ENCODE data around the gene SMYD2.
A peak's percentile ranks its signal among the peaks of the same experiment; 100 is the strongest.

The SMYD2 gene

GRCh38 chr1:214329470-214330220 is 48.7 kb downstream of the SMYD2 start:
- intact Hi-C loops (cut with DNase I; ENCODE audit: low total_unique reads): loop anchor here (5.0 kb wide), 3 partner anchors 67 to 258 kb away; no protein-coding TSS in a partner anchor
- no peak for TF ChIP-seq CTCF (IDR thresholded peaks at IDR 0.05)
- Histone ChIP-seq H3K4me1 (peaks cover 0 to 6% (median 2%) of the 10 kb centered on the region in 4 donors), H3K36me3 (peaks cover 0 to 31% (median 15%) of the 10 kb centered on the region in 3 donors), H3K27me3 (no peaks in the 10 kb centered on the region), H3K4me3 (no peak overlapping the region), H3K9me3 (no peaks in the 10 kb centered on the region), H3K27ac (no peak overlapping the region)
- no peak for DNase-seq

GRCh38 chr1:214330222-214330621 is 49.3 kb downstream of the SMYD2 start:
- intact Hi-C loops (cut with DNase I; ENCODE audit: low total_unique reads): loop anchor here (5.0 kb wide), 1 partner anchor 257 kb away; no protein-coding TSS in a partner anchor
- H3K36me3 ChIP-seq: peaks cover 0 to 29% (median 15%) of the 10 kb centered on the region in 3 donors

GRCh38 chr1:214330715-214331114 is 49.8 kb downstream of the SMYD2 start:
- H3K4me3 ChIP-seq: no peak overlapping the region
- peaks cover 0 to 30% (median 15%) of the 10 kb centered on the region in 3 donors for H3K36me3 ChIP-seq
- H3K4me1 ChIP-seq: peaks cover 0 to 6% (median 2%) of the 10 kb centered on the region in 4 donors
- H3K27ac ChIP-seq: no peak overlapping the region
- no peak for TF ChIP-seq CTCF (IDR thresholded peaks at IDR 0.05)
- intact Hi-C loops (cut with DNase I; ENCODE audit: low total_unique reads): loop anchor here (5.0 kb wide), 1 partner anchor 257 kb away; no protein-coding TSS in a partner anchor
- H3K9me3 ChIP-seq: no peaks in the 10 kb centered on the region
- no peak for DNase-seq
- H3K27me3 ChIP-seq: no peaks in the 10 kb centered on the region

More at GRCh38 chr1:214330222-214330621, 49.3 kb downstream of the SMYD2 start:
- Histone ChIP-seq H3K4me1 (peaks cover 0 to 6% (median 2%) of the 10 kb centered on the region in 4 donors), H3K9me3 (no peaks in the 10 kb centered on the region), H3K4me3 (no peak overlapping the region), H3K27ac (no peak overlapping the region), H3K27me3 (no peaks in the 10 kb centered on the region)
- TF ChIP-seq CTCF (IDR thresholded peaks at IDR 0.05): no peak
- DNase-seq: no peak

GRCh38 chr1:214331180-214331579 is 50.2 kb downstream of the SMYD2 start:
- Histone ChIP-seq H3K27ac (no peak overlapping the region), H3K27me3 (no peaks in the 10 kb centered on the region), H3K9me3 (no peaks in the 10 kb centered on the region), H3K4me1 (peaks cover 0 to 6% (median 2%) of the 10 kb centered on the region in 4 donors), H3K4me3 (no peak overlapping the region), H3K36me3 (peaks cover 0 to 31% (median 15%) of the 10 kb centered on the region in 3 donors)
- no peak for DNase-seq
- intact Hi-C loops (cut with DNase I; ENCODE audit: low total_unique reads): loop anchor here (5.0 kb wide), 1 partner anchor 256 kb away; no protein-coding TSS in a partner anchor
- TF ChIP-seq CTCF (IDR thresholded peaks at IDR 0.05): no peak

- Histone ChIP-seq H3K36me3 (peaks cover 0 to 24% (median 9%) of the 10 kb centered on the region in 3 donors), H3K27me3 (no peaks in the 10 kb centered on the region), H3K4me1 (peaks cover 0 to 6% (median 2%) of the 10 kb centered on the region in 4 donors), H3K9me3 (no peaks in the 10 kb centered on the region), H3K27ac (no peak overlapping the region), H3K4me3 (no peak overlapping the region)
- intact Hi-C loops (cut with DNase I; ENCODE audit: low total_unique reads): loop anchor here (5.0 kb wide), 1 partner anchor 255 kb away; no protein-coding TSS in a partner anchor
- TF ChIP-seq CTCF (IDR thresholded peaks at IDR 0.05): peak; percentile 56 to 72
- no peak for DNase-seq
Measured at GRCh38 chr1:214331827-214332423, 51.0 kb downstream of the SMYD2 start.
